Measurements from ENCODE around the gene CARD8.
"Not testable (repeated sequence)": the region's sequence is repeated elsewhere in the genome, so short reads cannot be mapped to it uniquely, and the experiment has no call there.

Gene CARD8

GRCh38 chr19:48221628-48222027 is 34.1 kb downstream of the CARD8 start:
- no peak for TF ChIP-seq SPI1 (IDR thresholded peaks at IDR 0.05; ENCODE audit: borderline replicate concordance, low read depth)
- TF ChIP-seq CTCF (IDR thresholded peaks at IDR 0.05; ENCODE audit: insufficient read depth, low read length), result no peak
- TF ChIP-seq POLR2AphosphoS5 (IDR thresholded peaks at IDR 0.05; ENCODE audit: low read depth), result no peak
- TF ChIP-seq REST (IDR thresholded peaks at IDR 0.05; ENCODE audit: insufficient replicate concordance, low read depth), result no peak
- TF ChIP-seq GABPA (IDR thresholded peaks at IDR 0.05; ENCODE audit: low read depth), result no peak
- no peaks in the 10 kb centered on the region for H3K27me3 ChIP-seq (ENCODE audit: insufficient read depth, poor library complexity, severe bottlenecking)
- H3K4me3 ChIP-seq (replicated peaks; ENCODE audit: insufficient read depth, low read length), result no peak overlapping the region
- no peak for DNase-seq (ENCODE audit: low read depth in 1 of 2, low spot score in 1 of 2)
- H3K27ac ChIP-seq (replicated peaks), result no peak overlapping the region

GRCh38 chr19:48220784-48221183 is 34.9 kb downstream of the CARD8 start:
- H3K27ac ChIP-seq (replicated peaks); DNase-seq (ENCODE audit: low read depth in 1 of 2, low spot score in 1 of 2); H3K4me3 ChIP-seq (replicated peaks; ENCODE audit: insufficient read depth, low read length); H3K27me3 ChIP-seq (ENCODE audit: insufficient read depth, poor library complexity, severe bottlenecking): not testable (repeated sequence)

- no peak overlapping the region for H3K4me3 ChIP-seq (replicated peaks; ENCODE audit: insufficient read depth, low read length)
- H3K27ac ChIP-seq (replicated peaks), result no peak overlapping the region
- DNase-seq (ENCODE audit: low read depth in 1 of 2, low spot score in 1 of 2), result no peak
- H3K27me3 ChIP-seq (ENCODE audit: insufficient read depth, poor library complexity, severe bottlenecking), result no peaks in the 10 kb centered on the region
- TF ChIP-seq REST (IDR thresholded peaks at IDR 0.05; ENCODE audit: insufficient replicate concordance, low read depth) (no peak), CTCF (IDR thresholded peaks at IDR 0.05; ENCODE audit: insufficient read depth, low read length) (no peak), GABPA (IDR thresholded peaks at IDR 0.05; ENCODE audit: low read depth) (no peak), POLR2AphosphoS5 (IDR thresholded peaks at IDR 0.05; ENCODE audit: low read depth) (no peak), SPI1 (IDR thresholded peaks at IDR 0.05; ENCODE audit: borderline replicate concordance, low read depth) (no peak)
These were observed 36.7 kb downstream of the CARD8 start for GRCh38 chr19:48218997-48219396.

- DNase-seq (ENCODE audit: low read depth in 1 of 2, low spot score in 1 of 2), result no peak
- no peak overlapping the region for H3K27ac ChIP-seq (replicated peaks)
- no peak overlapping the region for H3K4me3 ChIP-seq (replicated peaks; ENCODE audit: insufficient read depth, low read length)
- H3K27me3 ChIP-seq (ENCODE audit: insufficient read depth, poor library complexity, severe bottlenecking), result no peaks in the 10 kb centered on the region
- TF ChIP-seq REST (IDR thresholded peaks at IDR 0.05; ENCODE audit: insufficient replicate concordance, low read depth), result no peak
- no peak for TF ChIP-seq CTCF (IDR thresholded peaks at IDR 0.05; ENCODE audit: insufficient read depth, low read length)
- TF ChIP-seq POLR2AphosphoS5 (IDR thresholded peaks at IDR 0.05; ENCODE audit: low read depth), result no peak
- no peak for TF ChIP-seq GABPA (IDR thresholded peaks at IDR 0.05; ENCODE audit: low read depth)
- TF ChIP-seq SPI1 (IDR thresholded peaks at IDR 0.05; ENCODE audit: borderline replicate concordance, low read depth), result no peak
These were observed 38.8 kb downstream of the CARD8 start for GRCh38 chr19:48216933-48217332.

Data from HL-60 (cell line).